Activated naive CD4-positive, alpha-beta T cell treated with anti-CD3 and anti-CD28 coated beads, Interleukin-2, amount 50 U/mL, for 72 hours (primary cell): ENCODE results near the gene MCM3AP. TPM values are rescaled to one million over a fixed set of nuclear protein-coding genes. Genes with fewer than 3 reads are reported as not detected.

Source experiments
- ATAC-seq, 2 donors: fragments of 150-1000 bp; cut with Tn5 transposase; 2 replicates each; pipeline ENCODE4 v1.10.0; 2021; ENCODE audit warnings: mild to moderate bottlenecking in 2 of 2, moderate library complexity in 2 of 2
- DNase-seq, 2 donors: peaks; one replicate each; pipeline ENCODE4 v3.0.0; 2021 to 2022; ENCODE audit warnings: low spot score in 2 of 2
- H3K27ac Mint-ChIP-seq, 2 donors: one replicate each; pipeline ENCODE4 v1.8.0; 2022; ENCODE audit warnings: mild to moderate bottlenecking in 2 of 2, mixed read lengths in 2 of 2
- H3K36me3 Mint-ChIP-seq, 2 donors: one replicate each; pipeline ENCODE4 v1.8.0; 2022; ENCODE audit warnings: mixed read lengths in 2 of 2
- H3K9me3 Mint-ChIP-seq, 2 donors: one replicate each; pipeline ENCODE4 v1.8.0; 2022; ENCODE audit warnings: mixed read lengths in 2 of 2
- total RNA-seq, 2 donors: library from RNA; stranded (reverse); gene quantifications; one replicate each; pipeline ENCODE4 v1.2.3, GENCODE V29; 2022

Gene MCM3AP
- total RNA-seq, 2 donors from 2014 or later, result 105 to 119 TPM

- Mint-ChIP-seq H3K27ac (no peak overlapping the region), H3K36me3 (peaks cover 0 to 6% of the 10 kb centered on the region in 2 donors), H3K9me3 (no peaks in the 10 kb centered on the region)
- ATAC-seq (no peak), DNase-seq (no peak)
Observed at GRCh38 chr21:46264046-46264689, 21.2 kb downstream of the MCM3AP start.

- Mint-ChIP-seq H3K27ac (peak overlapping the region in 1 of 2 donors; percentile 29), H3K9me3 (peaks cover 0 to 7% of the 10 kb centered on the region in 2 donors), H3K36me3 (peaks cover 17 to 33% of the 10 kb centered on the region in 2 donors)
- ATAC-seq (no peak), DNase-seq (no peak)
Observed at GRCh38 chr21:46256501-46256994, 28.9 kb downstream of the MCM3AP start.

GRCh38 chr21:46255758-46256337 lies 29.6 kb downstream of the MCM3AP start:
- peaks cover 0 to 7% of the 10 kb centered on the region in 2 donors for H3K9me3 Mint-ChIP-seq
- ATAC-seq (no peak), DNase-seq (no peak)
- H3K36me3 Mint-ChIP-seq, result peaks cover 17 to 37% of the 10 kb centered on the region in 2 donors
- H3K27ac Mint-ChIP-seq, result peak overlapping the region; percentile 7 to 97

GRCh38 chr21:46255166-46255565 lies 30.2 kb downstream of the MCM3AP start:
- Mint-ChIP-seq H3K9me3 (peaks cover 0 to 7% of the 10 kb centered on the region in 2 donors), H3K36me3 (peaks cover 17 to 37% of the 10 kb centered on the region in 2 donors), H3K27ac (peak overlapping the region; percentile 7 to 97)
- ATAC-seq, result no peak
- no peak for DNase-seq

- DNase-seq (no peak), ATAC-seq (no peak)
- H3K27ac Mint-ChIP-seq, result peak overlapping the region; percentile 87 to 88
- peaks cover 0 to 7% of the 10 kb centered on the region in 2 donors for H3K9me3 Mint-ChIP-seq
- H3K36me3 Mint-ChIP-seq, result peaks cover 22 to 40% of the 10 kb centered on the region in 2 donors
Observed at GRCh38 chr21:46254208-46254975, 31.0 kb downstream of the MCM3AP start.

GRCh38 chr21:46253610-46254124 lies 31.7 kb downstream of the MCM3AP start:
- H3K27ac Mint-ChIP-seq, result peak overlapping the region; percentile 87 to 88
- peak in 1 of 2 donors; percentile 30 for DNase-seq
- H3K36me3 Mint-ChIP-seq, result peaks cover 22 to 42% of the 10 kb centered on the region in 2 donors
- peaks cover 0 to 7% of the 10 kb centered on the region in 2 donors for H3K9me3 Mint-ChIP-seq
- peak; percentile 88 to 91 for ATAC-seq

- Mint-ChIP-seq H3K36me3 (peaks cover 22 to 42% of the 10 kb centered on the region in 2 donors), H3K27ac (peak overlapping the region in 1 of 2 donors; percentile 88)
- no peak for ATAC-seq
Observed at GRCh38 chr21:46252840-46253239, 32.6 kb downstream of the MCM3AP start.

GRCh38 chr21:46250146-46250725 lies 35.2 kb downstream of the MCM3AP start:
- peaks cover 0 to 7% of the 10 kb centered on the region in 2 donors for H3K9me3 Mint-ChIP-seq
- peak overlapping the region; percentile 37 to 79 for H3K27ac Mint-ChIP-seq
- H3K36me3 Mint-ChIP-seq, result peaks cover 29 to 41% of the 10 kb centered on the region in 2 donors
- ATAC-seq (peak in 1 of 2 donors; percentile 49), DNase-seq (no peak)

More at GRCh38 chr21:46252840-46253239, 32.6 kb downstream of the MCM3AP start:
- H3K9me3 Mint-ChIP-seq, result peaks cover 0 to 7% of the 10 kb centered on the region in 2 donors
- DNase-seq, result no peak

- Mint-ChIP-seq H3K27ac (peak overlapping the region in 1 of 2 donors; percentile 87), H3K36me3 (peaks cover 15 to 27% of the 10 kb centered on the region in 2 donors), H3K9me3 (peaks cover 0 to 5% of the 10 kb centered on the region in 2 donors)
- no peak for DNase-seq
- ATAC-seq, result no peak
Observed at GRCh38 chr21:46248827-46249226, 36.6 kb downstream of the MCM3AP start.

GRCh38 chr21:46248422-46248782 lies 37.0 kb downstream of the MCM3AP start:
- peaks cover 0 to under 1% of the 10 kb centered on the region in 2 donors for H3K9me3 Mint-ChIP-seq
- ATAC-seq (no peak), DNase-seq (no peak)
- peaks cover 14 to 25% of the 10 kb centered on the region in 2 donors for H3K36me3 Mint-ChIP-seq
- H3K27ac Mint-ChIP-seq, result no peak overlapping the region

- H3K36me3 Mint-ChIP-seq, result peaks cover 18 to 28% of the 10 kb centered on the region in 2 donors
- DNase-seq (no peak), ATAC-seq (no peak)
- H3K9me3 Mint-ChIP-seq, result no peaks in the 10 kb centered on the region
- no peak overlapping the region for H3K27ac Mint-ChIP-seq
Observed at GRCh38 chr21:46247699-46248421, 37.6 kb downstream of the MCM3AP start.

GRCh38 chr21:46246345-46246744 lies 39.1 kb downstream of the MCM3AP start:
- Mint-ChIP-seq H3K36me3 (peaks cover 18 to 26% of the 10 kb centered on the region in 2 donors), H3K27ac (peak overlapping the region in 1 of 2 donors; percentile 7), H3K9me3 (no peaks in the 10 kb centered on the region)
- no peak for DNase-seq
- ATAC-seq, result no peak

- Mint-ChIP-seq H3K9me3 (no peaks in the 10 kb centered on the region), H3K27ac (no peak overlapping the region), H3K36me3 (peaks cover 18 to 25% of the 10 kb centered on the region in 2 donors)
- no peak for DNase-seq
- no peak for ATAC-seq
Observed at GRCh38 chr21:46245213-46245915, 40.0 kb downstream of the MCM3AP start.

- no peaks in the 10 kb centered on the region for H3K9me3 Mint-ChIP-seq
- DNase-seq (no peak), ATAC-seq (no peak)
- peak overlapping the region in 1 of 2 donors; percentile 30 for H3K27ac Mint-ChIP-seq
- H3K36me3 Mint-ChIP-seq, result peaks cover 14 to 29% of the 10 kb centered on the region in 2 donors
Observed at GRCh38 chr21:46244602-46245001, 40.8 kb downstream of the MCM3AP start.

GRCh38 chr21:46243960-46244361 lies 41.5 kb downstream of the MCM3AP start:
- Mint-ChIP-seq H3K36me3 (peaks cover 13 to 29% of the 10 kb centered on the region in 2 donors), H3K27ac (peak overlapping the region; percentile 22 to 30), H3K9me3 (no peaks in the 10 kb centered on the region)
- ATAC-seq, result peak; percentile 13 to 39
- DNase-seq, result no peak
